K562 (cell line): ENCODE results near the gene ZNF646. TPM values are rescaled to one million over a fixed set of nuclear protein-coding genes. Genes with fewer than 3 reads are reported as not detected.
A peak's percentile ranks its signal among the peaks of the same experiment; 100 is the strongest.

Source experiments
- CHAMP1 ChIP-seq: fragments of 450-650 bp; IDR thresholded peaks from 2 replicates; pipeline ENCODE4 v1.6.1; 2016; ENCODE audit warnings: mild to moderate bottlenecking
- CHD2 ChIP-seq: IDR thresholded peaks from 2 replicates; pipeline ENCODE4 v1.6.1; 2011; ENCODE audit warnings: low read depth, low read length
- RHOXF2B ChIP-seq: fragments of 250-450 bp; sonication (Bioruptor Pico); conservative IDR thresholded peaks from 2 replicates; pipeline ENCODE4 v1.5.1; 2021
- SIN3B ChIP-seq: fragments of 450-650 bp; IDR thresholded peaks from 2 replicates; pipeline ENCODE4 v1.6.1; 2017; ENCODE audit warnings: low read depth, mild to moderate bottlenecking, moderate library complexity
- ZFX ChIP-seq: sonication (generic); formaldehyde crosslinking; IDR thresholded peaks from 2 replicates; pipeline ENCODE4 v1.8.0; 2022; ENCODE audit warnings: mild to moderate bottlenecking, missing genetic modification reagents, moderate library complexity
- ZNF263 ChIP-seq: sonication (generic); formaldehyde crosslinking; IDR thresholded peaks from 2 replicates; pipeline ENCODE4 v1.8.0; 2022; ENCODE audit warnings: mild to moderate bottlenecking, missing genetic modification reagents, borderline replicate concordance
- ZNF609 ChIP-seq: sonication (generic); formaldehyde crosslinking; IDR thresholded peaks from 2 replicates; pipeline ENCODE4 v1.8.1; 2023; ENCODE audit warnings: missing genetic modification reagents, mild to moderate bottlenecking, borderline replicate concordance
- polyA plus RNA-seq, 8 experiments: library from polyadenylated mRNA; depleted of rRNA in 4 of 8; stranded (reverse) in 5 of 8; unstranded in 3 of 8; fragments of >200 nt; fragmentation: Nextera tagmentation in 2 of 8; fragmentation: Illumina TruSeq in 1 of 8; extraction: Ambion mirVana in 2 of 8; extraction: Trizol in 1 of 8; gene quantifications; 2 replicates each; pipeline versions ENCODE4 v1.2.1 to v1.2.3, GENCODE V29; 2011 to 2014; ENCODE audit warnings: inconsistent platforms in 1 of 8, missing spikeins in 1 of 8
- total RNA-seq, 7 experiments: library from RNA; depleted of rRNA in 6 of 7; stranded (reverse); fragments of >200 nt in 6 of 7; fragmentation: Illumina TruSeq in 2 of 7; extraction: Trizol in 2 of 7; gene quantifications; 2 replicates each; pipeline versions ENCODE4 v1.2.1 to v1.2.3, GENCODE V29; 2011 to 2021; ENCODE audit warnings: low replicate concordance in 1 of 7

The ZNF646 gene
- total and polyA plus RNA-seq, 9 of the 15 experiments (the other 6 are each of a cell fraction or from before 2014, with no cell fraction given) = 0.08 to 20.6 (median 8.0) TPM

GRCh38 chr16:31072540-31073141 is 1.6 kb upstream of the ZNF646 start (continued):
- TF ChIP-seq ZNF609 (CRISPR knock-in tag) = no peak
- peak; percentile 91 for TF ChIP-seq ZFX (CRISPR knock-in tag)
- no peak for TF ChIP-seq RHOXF2B
- TF ChIP-seq SIN3B = no peak; the same call in 1 of the 2 replicates
- no peak for TF ChIP-seq CHD2
- TF ChIP-seq ZNF263 (CRISPR knock-in tag) = peak; percentile 23; the same call in 1 of the 2 replicates
- TF ChIP-seq CHAMP1 = 0 out of 2 replicates have a peak, but pooled peaks have one; percentile 26
